ENCODE results near the gene LCORL. TPM values are rescaled to one million over a fixed set of nuclear protein-coding genes. Genes with fewer than 3 reads are reported as not detected.
"Not testable (repeated sequence)": the region's sequence is repeated elsewhere in the genome, so short reads cannot be mapped to it uniquely, and the experiment has no call there.

LCORL gene
- total RNA-seq, 1 experiment from 2014 or later, result 18.0 TPM

DNA sequence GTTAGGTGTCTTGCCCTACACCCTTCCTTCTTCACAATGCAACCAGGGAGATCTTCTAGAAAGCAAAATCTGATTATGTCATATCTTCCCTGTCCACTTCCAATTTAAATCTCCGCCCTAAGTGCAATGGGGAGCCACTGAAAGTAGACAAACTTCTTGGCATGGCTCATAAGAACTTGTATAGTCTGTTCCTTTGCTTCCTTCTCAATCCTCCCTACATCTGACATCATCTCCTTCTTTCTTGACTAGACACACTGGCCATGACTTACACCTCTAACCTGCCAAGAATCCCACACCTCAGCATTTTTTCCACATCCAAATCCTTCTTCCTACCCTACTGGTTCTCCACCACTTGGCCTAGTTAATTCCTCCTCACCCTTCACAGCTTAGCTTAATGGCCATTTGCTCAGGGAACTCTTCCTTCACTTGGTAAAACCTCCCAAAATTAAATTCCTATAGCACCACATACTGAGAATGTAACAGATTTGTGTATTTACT, 155.6 kb downstream of the LCORL start:
- H3K4me1 ChIP-seq (ENCODE audit: control insufficient read depth in 1 of 2, insufficient read depth in 2 of 2, low read length in 2 of 2), result no peaks in the 10 kb centered on the region
- H3K79me2 ChIP-seq (ENCODE audit: insufficient read depth, low read length), result no peaks in the 10 kb centered on the region
- no peak overlapping the region for H2AFZ ChIP-seq (ENCODE audit: low read depth, low read length, poor library complexity, severe bottlenecking)
- H3K4me3 ChIP-seq (replicated peaks in 1 of 2; ENCODE audit: low read depth in 1 of 2, low read length in 2 of 2), result no peak overlapping the region
- H3K9me2 ChIP-seq (ENCODE audit: insufficient read depth), result no peaks in the 10 kb centered on the region
- DNase-seq (ENCODE audit: low read depth, low spot score) (no peak), ATAC-seq (no peak)
- POLR2A ChIA-PET, result no interaction called here
- H3K27me3 ChIP-seq (ENCODE audit: insufficient read depth, low read length), result no peaks in the 10 kb centered on the region
- no TSS peak for BruUV-seq (replicated peaks)
- CTCF ChIA-PET, result no interaction called here
- intact Hi-C loops (cut with micrococcal nuclease), result no loop called here
- H3K9me3 ChIP-seq (ENCODE audit: control insufficient read depth in 1 of 2, insufficient read depth in 1 of 2, low read depth in 1 of 2, low read length in 2 of 2), result no peaks in the 10 kb centered on the region
- H3K4me2 ChIP-seq (ENCODE audit: low read length), result no peak overlapping the region
- no peak overlapping the region for H3K27ac ChIP-seq (ENCODE audit: low read depth, low read length)
- no peaks in the 10 kb centered on the region for H3K36me3 ChIP-seq (ENCODE audit: control insufficient read depth in 1 of 2, insufficient read depth in 2 of 2, low read length in 2 of 2)
- no peak overlapping the region for H3K9ac ChIP-seq (ENCODE audit: low read length)
- RAD21 ChIA-PET (ENCODE audit: low non-redundant PET in 1 of 2, low total read pairs in 2 of 2, uncharacterized antibody in 2 of 2, unreplicated experiment in 2 of 2), result no interaction called here
- no peaks in the 10 kb centered on the region for H4K20me1 ChIP-seq (ENCODE audit: insufficient read depth)
- TF ChIP-seq FOSL1 (IDR thresholded peaks at IDR 0.05; ENCODE audit: low read depth), result no peak

DNA sequence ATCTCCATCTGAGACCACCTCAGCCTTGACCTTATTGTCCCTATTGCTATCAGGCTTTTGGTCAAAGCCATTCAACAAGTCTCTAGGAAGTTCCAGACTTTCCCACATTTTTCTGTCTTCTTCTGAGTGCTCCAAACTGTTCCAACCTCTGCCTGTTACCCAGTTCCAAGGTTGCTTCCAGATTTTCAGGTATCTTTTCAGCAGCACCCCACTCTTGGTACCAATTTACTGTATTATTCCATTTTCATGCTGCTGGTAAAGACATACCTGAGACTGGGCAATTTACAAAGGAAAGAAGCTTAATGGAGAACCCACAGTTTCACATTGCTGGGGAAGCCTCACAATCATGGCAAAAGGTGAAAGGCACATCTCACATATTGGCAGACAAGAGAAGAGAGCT, 159.6 kb downstream of the LCORL start:
- H3K79me2 ChIP-seq (ENCODE audit: insufficient read depth, low read length); POLR2A ChIA-PET; H3K9ac ChIP-seq (ENCODE audit: low read length); H3K36me3 ChIP-seq (ENCODE audit: control insufficient read depth in 1 of 2, insufficient read depth in 2 of 2, low read length in 2 of 2); H3K9me3 ChIP-seq (ENCODE audit: control insufficient read depth in 1 of 2, insufficient read depth in 1 of 2, low read depth in 1 of 2, low read length in 2 of 2); H3K4me3 ChIP-seq (replicated peaks in 1 of 2; ENCODE audit: low read depth in 1 of 2, low read length in 2 of 2); H3K27me3 ChIP-seq (ENCODE audit: insufficient read depth, low read length); H3K4me2 ChIP-seq (ENCODE audit: low read length); DNase-seq (ENCODE audit: low read depth, low spot score); H3K4me1 ChIP-seq (ENCODE audit: control insufficient read depth in 1 of 2, insufficient read depth in 2 of 2, low read length in 2 of 2); BruUV-seq (replicated peaks); intact Hi-C loops (cut with micrococcal nuclease); RAD21 ChIA-PET (ENCODE audit: low non-redundant PET in 1 of 2, low total read pairs in 2 of 2, uncharacterized antibody in 2 of 2, unreplicated experiment in 2 of 2); H3K27ac ChIP-seq (ENCODE audit: low read depth, low read length); CTCF ChIA-PET; H4K20me1 ChIP-seq (ENCODE audit: insufficient read depth); H2AFZ ChIP-seq (ENCODE audit: low read depth, low read length, poor library complexity, severe bottlenecking); H3K9me2 ChIP-seq (ENCODE audit: insufficient read depth); ATAC-seq: not testable (repeated sequence)

- RAD21 ChIA-PET (ENCODE audit: low non-redundant PET in 1 of 2, low total read pairs in 2 of 2, uncharacterized antibody in 2 of 2, unreplicated experiment in 2 of 2), result no interaction called here
- H3K9me2 ChIP-seq (ENCODE audit: insufficient read depth), result no peaks in the 10 kb centered on the region
- no peak overlapping the region for H3K4me3 ChIP-seq (replicated peaks in 1 of 2; ENCODE audit: low read depth in 1 of 2, low read length in 2 of 2)
- no peaks in the 10 kb centered on the region for H3K4me1 ChIP-seq (ENCODE audit: control insufficient read depth in 1 of 2, insufficient read depth in 2 of 2, low read length in 2 of 2)
- H3K9ac ChIP-seq (ENCODE audit: low read length), result no peak overlapping the region
- H3K79me2 ChIP-seq (ENCODE audit: insufficient read depth, low read length), result no peaks in the 10 kb centered on the region
- H3K4me2 ChIP-seq (ENCODE audit: low read length), result no peak overlapping the region
- H4K20me1 ChIP-seq (ENCODE audit: insufficient read depth), result no peaks in the 10 kb centered on the region
- no TSS peak for BruUV-seq (replicated peaks)
- no peaks in the 10 kb centered on the region for H3K9me3 ChIP-seq (ENCODE audit: control insufficient read depth in 1 of 2, insufficient read depth in 1 of 2, low read depth in 1 of 2, low read length in 2 of 2)
- TF ChIP-seq TCF7L2 (IDR thresholded peaks at IDR 0.05; ENCODE audit: borderline replicate concordance, extremely low read depth, insufficient read depth, insufficient read length) (no peak), REST (IDR thresholded peaks at IDR 0.05; ENCODE audit: low read depth) (no peak), ZFX (IDR thresholded peaks at IDR 0.05) (no peak), EGR1 (IDR thresholded peaks at IDR 0.05; ENCODE audit: low read depth) (no peak), JUND (IDR thresholded peaks at IDR 0.05) (no peak)
- CTCF ChIA-PET, result no interaction called here
- H3K27me3 ChIP-seq (ENCODE audit: insufficient read depth, low read length), result no peaks in the 10 kb centered on the region
- no peak overlapping the region for H2AFZ ChIP-seq (ENCODE audit: low read depth, low read length, poor library complexity, severe bottlenecking)
- no peak overlapping the region for H3K27ac ChIP-seq (ENCODE audit: low read depth, low read length)
- intact Hi-C loops (cut with micrococcal nuclease), result no loop called here
- H3K36me3 ChIP-seq (ENCODE audit: control insufficient read depth in 1 of 2, insufficient read depth in 2 of 2, low read length in 2 of 2), result no peaks in the 10 kb centered on the region
- ATAC-seq (no peak), DNase-seq (ENCODE audit: low read depth, low spot score) (no peak)
- POLR2A ChIA-PET, result no interaction called here
Observed at GRCh38 chr4:17859793-17860406, 161.7 kb downstream of the LCORL start.

Data from HCT116 (cell line).